IPS-NIHi7 (cell line): ENCODE results near the gene DYNLT4.

Experiments used
- DNase-seq: peaks from one replicate; pipeline ENCODE4 v3.0.0; 2012; ENCODE audit warnings: mixed read lengths; ENCODE audit errors: extremely low spot score

Gene DYNLT4

GRCh38 chr1:44757420-44757819 lies 49.7 kb downstream of the DYNLT4 start:
- DNase-seq: no peak
